GM23248 (cell line): Measurements from ENCODE around the gene NCAN. TPM values are rescaled to one million over a fixed set of nuclear protein-coding genes. Genes with fewer than 3 reads are reported as not detected.

Source experiments
- DNase-seq: peaks from one replicate; pipeline ENCODE4 v3.0.0-alpha.2; 2015
- H2AFZ ChIP-seq: fragments of 200-600 bp; sonication (generic); 2 replicates; pipeline ENCODE4 v1.6.1; 2016; ENCODE audit warnings: antibody characterized with exemption
- H3F3A ChIP-seq: fragments of 200-600 bp; sonication (generic); 2 replicates; pipeline ENCODE4 v1.6.1; 2016; ENCODE audit warnings: mild to moderate bottlenecking, antibody characterized with exemption, mixed run types; ENCODE audit not compliant: insufficient read depth
- H3K27ac ChIP-seq: fragments of 200-600 bp; sonication (generic); 2 replicates; pipeline ENCODE4 v1.5.1; 2016; ENCODE audit warnings: mild to moderate bottlenecking
- H3K27me3 ChIP-seq: fragments of 200-600 bp; sonication (generic); replicated peaks from 2 replicates; pipeline ENCODE4 v1.6.1; 2016; ENCODE audit warnings: mild to moderate bottlenecking; ENCODE audit not compliant: insufficient read depth
- H3K36me3 ChIP-seq: fragments of 200-600 bp; sonication (generic); 2 replicates; pipeline ENCODE4 v1.6.1; 2016; ENCODE audit warnings: low read depth, mild to moderate bottlenecking
- H3K4me1 ChIP-seq: fragments of 200-600 bp; sonication (generic); 2 replicates; pipeline ENCODE4 v1.6.1; 2016; ENCODE audit warnings: mild to moderate bottlenecking; ENCODE audit not compliant: insufficient read depth
- H3K4me2 ChIP-seq: fragments of 200-600 bp; sonication (generic); one replicate; pipeline ENCODE4 v1.6.1; 2016; ENCODE audit warnings: mild to moderate bottlenecking; ENCODE audit not compliant: unreplicated experiment
- H3K4me3 ChIP-seq: fragments of 200-600 bp; sonication (generic); 2 replicates; pipeline ENCODE4 v1.5.1; 2016; ENCODE audit warnings: mild to moderate bottlenecking
- H3K79me2 ChIP-seq: fragments of 200-600 bp; sonication (generic); 2 replicates; pipeline ENCODE4 v1.6.1; 2016; ENCODE audit warnings: mild to moderate bottlenecking; ENCODE audit not compliant: insufficient read depth
- H3K9ac ChIP-seq: fragments of 200-600 bp; sonication (generic); 2 replicates; pipeline ENCODE4 v1.6.1; 2016; ENCODE audit warnings: mild to moderate bottlenecking
- H3K9me2 ChIP-seq: fragments of 200-600 bp; sonication (generic); 2 replicates; pipeline ENCODE4 v1.6.1; 2016; ENCODE audit warnings: mixed run types, mild to moderate bottlenecking, moderate library complexity; ENCODE audit not compliant: insufficient read depth
- H3K9me3 ChIP-seq: fragments of 200-600 bp; sonication (generic); one replicate; pipeline ENCODE4 v1.6.1; 2017; ENCODE audit warnings: low read depth
- H4K20me1 ChIP-seq: fragments of 200-600 bp; sonication (generic); 2 replicates; pipeline ENCODE4 v1.6.0; 2016; ENCODE audit not compliant: insufficient read depth
- EZH2 ChIP-seq: fragments of 200-600 bp; sonication (generic); IDR thresholded peaks from 2 replicates; pipeline ENCODE4 v1.6.1; 2018; ENCODE audit warnings: antibody characterized with exemption, mild to moderate bottlenecking; ENCODE audit not compliant: insufficient read depth, poor library complexity, severe bottlenecking
- EZH2phosphoT487 ChIP-seq: fragments of 200-600 bp; sonication (generic); IDR thresholded peaks from 2 replicates; pipeline ENCODE4 v1.6.1; 2018; ENCODE audit warnings: antibody characterized with exemption, moderate library complexity, mild to moderate bottlenecking, low read depth; ENCODE audit not compliant: insufficient read depth
- WGBS, 2 experiments: methylation state at CpG; one replicate each; pipeline ENCODE4 v1.1.6; 2015 to 2017; ENCODE audit warnings: low lambda C conversion rate in 2 of 2, low coverage in 1 of 2; ENCODE audit errors: missing lambda C conversion rate in 2 of 2; 5-methylcytosine and 5-hydroxymethylcytosine counted together
- in situ Hi-C: fragments of 300-500 bp; cut with MboI; formaldehyde crosslinking; loops from 2 replicates; pipeline ENCODE4 v1.15.0; 2020
- polyA plus RNA-seq: library from polyadenylated mRNA; unstranded; fragments of >200 nt; fragmentation: Nextera tagmentation; extraction: Ambion mirVana; gene quantifications from 2 replicates; pipeline ENCODE4 v1.2.1, GENCODE V29; 2016
- total RNA-seq: library from RNA; depleted of rRNA; stranded (reverse); fragments of >200 nt; shearing (Covaris generic); gene quantifications from 2 replicates; pipeline ENCODE4 v1.2.3, GENCODE V29; 2014

NCAN gene
- total and polyA plus RNA-seq, 2 experiments from 2014 or later = not detected

- Histone ChIP-seq H3K4me3 (peak overlapping the region; percentile 46), H2AFZ (no peak overlapping the region), H3F3A (no peaks in the 10 kb centered on the region), H4K20me1 (no peaks in the 10 kb centered on the region), H3K9me2 (no peaks in the 10 kb centered on the region), H3K27ac (no peak overlapping the region), H3K27me3 (peaks cover 8% of the 10 kb centered on the region; the same call in 1 of the 2 replicates), H3K9me3 (no peaks in the 10 kb centered on the region), H3K9ac (no peak overlapping the region), H3K4me1 (no peaks in the 10 kb centered on the region), H3K79me2 (no peaks in the 10 kb centered on the region), H3K4me2 (peak overlapping the region; percentile 50), H3K36me3 (no peaks in the 10 kb centered on the region)
- TF ChIP-seq EZH2phosphoT487 = no peak
- TF ChIP-seq EZH2 = no peak
- in situ Hi-C loops = no loop called here
- 52 to 54% methylated on average over 17 of the region's 17 CpGs for WGBS, 2 experiments
- DNase-seq = no peak
These were observed 12.5 kb downstream of the NCAN start for GRCh38 chr19:19224150-19224851.

- no peak for TF ChIP-seq EZH2phosphoT487
- no peak for TF ChIP-seq EZH2
- 4 to 5% methylated on average over 52 to 57 of the region's 59 CpGs for WGBS, 2 experiments
These were observed 13.2 kb downstream of the NCAN start for GRCh38 chr19:19224852-19225494.

DNA sequence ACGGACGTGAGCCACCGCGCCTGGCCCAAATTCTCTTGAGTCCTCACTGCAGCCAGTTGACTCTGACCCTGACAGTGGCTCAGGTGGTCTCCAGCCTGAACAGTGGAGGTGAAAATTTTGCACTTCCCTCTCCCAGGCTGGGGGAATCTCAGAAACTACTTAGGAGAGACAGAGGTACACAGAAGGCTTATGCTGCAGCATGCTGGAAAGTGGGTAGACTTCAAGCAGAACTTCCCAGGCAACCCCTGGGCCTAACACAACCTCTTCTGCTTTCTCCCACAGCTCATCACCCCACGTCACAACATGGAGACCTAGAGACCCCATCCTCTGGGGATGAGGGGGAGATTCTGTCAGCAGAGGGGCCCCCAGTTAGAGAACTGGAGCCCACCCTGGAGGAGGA is 14.4 kb downstream of the NCAN start:
- no peaks in the 10 kb centered on the region for H3K9me2 ChIP-seq
- no peak overlapping the region for H3K4me2 ChIP-seq
- H3F3A ChIP-seq = no peaks in the 10 kb centered on the region
- no peaks in the 10 kb centered on the region for H3K36me3 ChIP-seq
- no peak for DNase-seq
- H3K27me3 ChIP-seq = peaks cover 15% of the 10 kb centered on the region; the same call in 1 of the 2 replicates
- no peak overlapping the region for H3K4me3 ChIP-seq
- H3K9me3 ChIP-seq = no peaks in the 10 kb centered on the region
- no peak overlapping the region for H2AFZ ChIP-seq
- in situ Hi-C loops = no loop called here
- H3K79me2 ChIP-seq = no peaks in the 10 kb centered on the region
- WGBS, 2 experiments = 80 to 89% methylated on average over 5 of the region's 5 CpGs
- no peaks in the 10 kb centered on the region for H4K20me1 ChIP-seq
- no peaks in the 10 kb centered on the region for H3K4me1 ChIP-seq
- TF ChIP-seq EZH2 (no peak), EZH2phosphoT487 (no peak)
- H3K27ac ChIP-seq = no peak overlapping the region
- no peak overlapping the region for H3K9ac ChIP-seq

More at GRCh38 chr19:19224852-19225494, 13.2 kb downstream of the NCAN start:
- Histone ChIP-seq H3K9me3 (no peaks in the 10 kb centered on the region), H2AFZ (peak overlapping the region; percentile 62), H3K4me3 (peak overlapping the region; percentile 46), H4K20me1 (no peaks in the 10 kb centered on the region), H3K9ac (no peak overlapping the region), H3K27ac (no peak overlapping the region), H3F3A (no peaks in the 10 kb centered on the region), H3K79me2 (no peaks in the 10 kb centered on the region), H3K36me3 (no peaks in the 10 kb centered on the region), H3K27me3 (peaks cover 14% of the 10 kb centered on the region; the same call in 1 of the 2 replicates), H3K4me2 (peak overlapping the region; percentile 50), H3K9me2 (no peaks in the 10 kb centered on the region), H3K4me1 (no peaks in the 10 kb centered on the region)
- peak; percentile 74 for DNase-seq
- in situ Hi-C loops = no loop called here

GRCh38 chr19:19226663-19227062 is 14.9 kb downstream of the NCAN start:
- Histone ChIP-seq H3K36me3 (no peaks in the 10 kb centered on the region), H3F3A (no peaks in the 10 kb centered on the region), H3K4me1 (no peaks in the 10 kb centered on the region), H3K27ac (no peak overlapping the region), H3K4me2 (no peak overlapping the region), H2AFZ (no peak overlapping the region), H3K27me3 (peaks cover 15% of the 10 kb centered on the region; the same call in 1 of the 2 replicates), H3K9me3 (no peaks in the 10 kb centered on the region), H3K9ac (no peak overlapping the region), H3K79me2 (no peaks in the 10 kb centered on the region), H4K20me1 (no peaks in the 10 kb centered on the region), H3K9me2 (no peaks in the 10 kb centered on the region), H3K4me3 (no peak overlapping the region)
- 27 to 28% methylated on average over 10 of the region's 10 CpGs for WGBS, 2 experiments
- DNase-seq = no peak
- no peak for TF ChIP-seq EZH2
- in situ Hi-C loops = no loop called here
